ENCODE measurements around the gene ST3GAL6.

ST3GAL6 gene

DNA sequence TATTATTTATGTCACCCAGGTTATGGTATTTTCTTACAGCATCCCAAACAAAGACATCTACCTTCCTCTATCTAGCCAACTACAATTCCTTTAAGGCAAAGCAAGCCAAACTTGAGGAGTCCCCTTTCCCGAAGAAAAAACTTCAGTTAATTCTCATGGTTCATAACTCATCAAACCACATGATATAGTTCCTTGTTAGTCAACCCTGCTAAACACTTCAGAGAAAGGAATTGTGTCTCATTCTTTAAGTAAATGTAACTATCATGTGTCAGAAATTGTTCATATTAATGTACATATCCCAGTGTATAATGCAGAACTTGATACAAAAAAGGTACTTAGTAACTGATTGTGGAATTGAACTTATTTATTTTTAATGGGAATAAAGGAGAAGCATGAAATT lies 44.4 kb downstream of the ST3GAL6 start:
- H3K27me3 Mint-ChIP-seq (ENCODE audit: low read depth, poor library complexity): peaks cover 2% of the 10 kb centered on the region
- no peak for DNase-seq
- no peak overlapping the region for H3K27ac Mint-ChIP-seq
- TF ChIP-seq, protein P1, sequence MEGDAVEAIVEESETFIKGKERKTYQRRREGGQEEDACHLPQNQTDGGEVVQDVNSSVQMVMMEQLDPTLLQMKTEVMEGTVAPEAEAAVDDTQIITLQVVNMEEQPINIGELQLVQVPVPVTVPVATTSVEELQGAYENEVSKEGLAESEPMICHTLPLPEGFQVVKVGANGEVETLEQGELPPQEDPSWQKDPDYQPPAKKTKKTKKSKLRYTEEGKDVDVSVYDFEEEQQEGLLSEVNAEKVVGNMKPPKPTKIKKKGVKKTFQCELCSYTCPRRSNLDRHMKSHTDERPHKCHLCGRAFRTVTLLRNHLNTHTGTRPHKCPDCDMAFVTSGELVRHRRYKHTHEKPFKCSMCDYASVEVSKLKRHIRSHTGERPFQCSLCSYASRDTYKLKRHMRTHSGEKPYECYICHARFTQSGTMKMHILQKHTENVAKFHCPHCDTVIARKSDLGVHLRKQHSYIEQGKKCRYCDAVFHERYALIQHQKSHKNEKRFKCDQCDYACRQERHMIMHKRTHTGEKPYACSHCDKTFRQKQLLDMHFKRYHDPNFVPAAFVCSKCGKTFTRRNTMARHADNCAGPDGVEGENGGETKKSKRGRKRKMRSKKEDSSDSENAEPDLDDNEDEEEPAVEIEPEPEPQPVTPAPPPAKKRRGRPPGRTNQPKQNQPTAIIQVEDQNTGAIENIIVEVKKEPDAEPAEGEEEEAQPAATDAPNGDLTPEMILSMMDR (IDR thresholded peaks at IDR 0.05): no peak
- H3K4me1 Mint-ChIP-seq: no peaks in the 10 kb centered on the region
- peaks cover 26% of the 10 kb centered on the region for H3K9me3 Mint-ChIP-seq
- H3K4me3 Mint-ChIP-seq: no peak overlapping the region
- H3K36me3 Mint-ChIP-seq (ENCODE audit: low read depth): peaks cover 83% of the 10 kb centered on the region

- TF ChIP-seq, protein P1 (IDR thresholded peaks at IDR 0.05): no peak
- DNase-seq: no peak
- H3K4me1 Mint-ChIP-seq: no peaks in the 10 kb centered on the region
- peaks cover 78% of the 10 kb centered on the region for H3K36me3 Mint-ChIP-seq (ENCODE audit: low read depth)
- no peak overlapping the region for H3K27ac Mint-ChIP-seq
- no peak overlapping the region for H3K4me3 Mint-ChIP-seq
- H3K9me3 Mint-ChIP-seq: peaks cover 21% of the 10 kb centered on the region
- H3K27me3 Mint-ChIP-seq (ENCODE audit: low read depth, poor library complexity): peaks cover 2% of the 10 kb centered on the region
Measured at GRCh38 chr3:98808071-98808470, 44.9 kb downstream of the ST3GAL6 start.

- Mint-ChIP-seq H3K27ac (peak overlapping the region; percentile 43), H3K27me3 (ENCODE audit: low read depth, poor library complexity) (peaks cover 2% of the 10 kb centered on the region)
- no peak for DNase-seq
Measured at GRCh38 chr3:98809557-98809956, 46.4 kb downstream of the ST3GAL6 start.

DNA sequence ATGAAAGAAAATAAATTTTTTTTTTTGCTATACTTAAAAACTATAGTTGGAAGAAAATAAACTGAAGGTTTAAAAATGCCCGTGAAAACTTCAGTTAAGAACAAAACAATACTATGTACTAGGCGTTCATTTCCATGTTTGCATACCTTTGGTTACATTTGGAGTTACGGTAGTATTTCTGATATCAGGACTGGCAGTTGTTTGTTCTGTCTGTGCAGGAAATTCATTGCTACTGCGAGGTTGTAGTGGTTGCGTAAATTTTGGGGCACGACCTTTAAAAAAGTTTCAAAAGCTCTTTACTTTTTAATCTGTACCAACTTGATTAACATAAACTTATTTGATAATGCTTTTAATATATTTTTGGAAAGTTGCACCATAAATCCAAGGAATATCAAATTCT lies 47.9 kb downstream of the ST3GAL6 start:
- Mint-ChIP-seq H3K9me3 (no peaks in the 10 kb centered on the region), H3K27ac (no peak overlapping the region), H3K27me3 (ENCODE audit: low read depth, poor library complexity) (peaks cover 2% of the 10 kb centered on the region), H3K4me1 (no peaks in the 10 kb centered on the region), H3K36me3 (ENCODE audit: low read depth) (peaks cover 61% of the 10 kb centered on the region), H3K4me3 (no peak overlapping the region)
- TF ChIP-seq, protein P1 (IDR thresholded peaks at IDR 0.05): no peak
- no peak for DNase-seq

More at GRCh38 chr3:98809557-98809956, 46.4 kb downstream of the ST3GAL6 start:
- H3K4me3 Mint-ChIP-seq: no peak overlapping the region
- H3K36me3 Mint-ChIP-seq (ENCODE audit: low read depth): peaks cover 63% of the 10 kb centered on the region
- TF ChIP-seq, protein P1 (IDR thresholded peaks at IDR 0.05): no peak
- peaks cover 11% of the 10 kb centered on the region for H3K9me3 Mint-ChIP-seq
- no peaks in the 10 kb centered on the region for H3K4me1 Mint-ChIP-seq

DNA sequence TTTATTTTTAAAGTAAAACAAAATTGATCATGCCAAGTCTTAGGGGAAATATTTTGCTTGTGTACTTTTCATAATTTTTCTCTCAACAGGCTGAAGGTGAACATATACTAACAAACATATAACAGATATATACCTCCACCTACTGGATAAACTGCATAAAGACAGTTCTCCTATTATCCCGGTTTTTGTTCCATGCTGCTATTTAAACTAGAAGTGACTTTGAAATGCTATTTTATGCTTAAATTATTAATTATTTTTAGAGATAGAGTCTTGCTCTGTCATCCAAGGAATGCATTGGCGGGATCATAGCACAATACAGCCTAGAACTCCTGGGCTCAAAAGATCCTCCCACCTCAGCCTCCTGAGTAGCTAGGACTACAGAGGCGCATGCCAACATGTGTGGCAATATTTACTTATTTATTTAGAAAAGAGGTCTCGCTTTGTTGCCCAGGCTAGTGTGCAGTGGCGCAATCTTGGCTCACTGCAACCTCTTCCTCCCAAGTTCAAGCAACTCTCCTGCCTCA lies 49.8 kb downstream of the ST3GAL6 start:
- Mint-ChIP-seq H3K27ac (no peak overlapping the region), H3K4me3 (no peak overlapping the region), H3K4me1 (no peaks in the 10 kb centered on the region), H3K36me3 (ENCODE audit: low read depth) (peaks cover 55% of the 10 kb centered on the region), H3K27me3 (ENCODE audit: low read depth, poor library complexity) (no peaks in the 10 kb centered on the region), H3K9me3 (no peaks in the 10 kb centered on the region)
- no peak for DNase-seq
- TF ChIP-seq, protein P1 (IDR thresholded peaks at IDR 0.05): peak; percentile 64

DNA sequence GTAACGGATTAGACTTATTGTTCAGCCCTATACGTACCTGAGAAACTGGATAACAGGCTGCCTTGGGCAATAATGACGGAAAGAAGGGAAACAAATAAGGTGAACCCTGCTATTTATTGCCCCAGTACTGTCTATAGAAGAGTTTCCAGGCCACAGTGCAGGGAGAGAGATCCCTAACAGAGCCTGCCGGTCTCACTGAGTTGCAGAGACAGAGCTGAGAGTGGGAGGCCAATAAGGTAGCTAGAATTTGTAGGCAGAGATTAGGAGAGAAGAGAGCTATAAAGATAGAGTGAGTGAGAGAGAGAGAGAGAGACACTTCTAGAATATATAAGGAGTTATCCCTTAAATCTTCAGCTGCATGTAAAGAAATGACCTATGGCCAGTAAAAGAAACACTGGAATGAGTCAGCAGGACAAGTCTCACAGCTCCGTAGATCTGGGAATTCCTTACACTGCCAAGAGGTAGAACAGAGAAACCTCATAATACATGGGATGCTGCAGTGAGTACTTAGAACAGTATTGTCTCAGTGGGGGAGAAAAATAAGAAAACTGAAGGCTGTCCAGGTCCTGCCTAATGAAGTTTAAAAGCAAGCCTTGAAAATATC lies 51.8 kb downstream of the ST3GAL6 start:
- no peak overlapping the region for H3K4me3 Mint-ChIP-seq
- TF ChIP-seq, protein P1 (IDR thresholded peaks at IDR 0.05): no peak
- no peaks in the 10 kb centered on the region for H3K4me1 Mint-ChIP-seq
- H3K27me3 Mint-ChIP-seq (ENCODE audit: low read depth, poor library complexity): no peaks in the 10 kb centered on the region
- no peaks in the 10 kb centered on the region for H3K9me3 Mint-ChIP-seq
- H3K36me3 Mint-ChIP-seq (ENCODE audit: low read depth): peaks cover 56% of the 10 kb centered on the region
- H3K27ac Mint-ChIP-seq: peak overlapping the region; percentile 68
- no peak for DNase-seq

Data from nephron progenitor cell (in vitro differentiated cells).